Omental fat pad (tissue), 4 donors: ENCODE measurements around the gene SF3B1. TPM values are rescaled to one million over a fixed set of nuclear protein-coding genes. Genes with fewer than 3 reads are reported as not detected.
"Not testable (repeated sequence)": the region's sequence is repeated elsewhere in the genome, so short reads cannot be mapped to it uniquely, and the experiment has no call there.

Source experiments
- ATAC-seq: fragments of 150-250 bp; one replicate; pipeline ENCODE4 v1.9.1; 2016; ENCODE audit warnings: mild to moderate bottlenecking, moderate library complexity; ENCODE audit not compliant: low FRiP score
- DNase-seq: peaks from one replicate; pipeline ENCODE4 v3.0.0-alpha.2; 2019; ENCODE audit warnings: low spot score
- total RNA-seq, 4 donors: library from RNA; depleted of rRNA; stranded (reverse); fragments of >200 nt; gene quantifications; one replicate each; pipeline ENCODE4 v1.1.0, GENCODE V29; 2016
- TF ChIP-seq, protein P1 (sequence below), 3 donors: fragments of 450-650 bp; IDR thresholded peaks; one replicate each; pipeline ENCODE4 v1.5.1; 2016 to 2017; ENCODE audit warnings: antibody characterized with exemption in 3 of 3, mild to moderate bottlenecking in 3 of 3, moderate library complexity in 2 of 3

The SF3B1 gene
- total RNA-seq, 4 donors from 2014 or later: 257 to 444 (median 292) TPM

DNA sequence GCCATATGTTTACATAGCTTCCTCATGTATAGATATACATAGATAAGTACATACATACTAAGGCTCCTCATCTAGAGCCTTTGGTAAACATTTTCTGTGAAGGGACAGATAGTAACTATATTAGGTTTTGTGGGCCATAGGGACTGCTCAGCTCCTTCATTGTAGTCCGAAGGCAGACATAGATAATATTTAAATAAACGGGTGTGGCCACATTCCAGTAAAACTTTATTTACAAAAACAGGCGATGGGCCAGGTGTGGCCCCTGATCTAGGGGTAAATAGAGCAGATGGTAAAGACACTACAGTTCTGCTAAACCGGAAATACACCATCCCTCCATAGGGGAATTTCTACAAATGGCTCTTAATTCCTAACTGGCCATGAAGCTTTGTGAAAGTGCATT, 25.8 kb upstream of the SF3B1 start:
- DNase-seq (no peak), ATAC-seq (no peak)
- TF ChIP-seq, protein P1, sequence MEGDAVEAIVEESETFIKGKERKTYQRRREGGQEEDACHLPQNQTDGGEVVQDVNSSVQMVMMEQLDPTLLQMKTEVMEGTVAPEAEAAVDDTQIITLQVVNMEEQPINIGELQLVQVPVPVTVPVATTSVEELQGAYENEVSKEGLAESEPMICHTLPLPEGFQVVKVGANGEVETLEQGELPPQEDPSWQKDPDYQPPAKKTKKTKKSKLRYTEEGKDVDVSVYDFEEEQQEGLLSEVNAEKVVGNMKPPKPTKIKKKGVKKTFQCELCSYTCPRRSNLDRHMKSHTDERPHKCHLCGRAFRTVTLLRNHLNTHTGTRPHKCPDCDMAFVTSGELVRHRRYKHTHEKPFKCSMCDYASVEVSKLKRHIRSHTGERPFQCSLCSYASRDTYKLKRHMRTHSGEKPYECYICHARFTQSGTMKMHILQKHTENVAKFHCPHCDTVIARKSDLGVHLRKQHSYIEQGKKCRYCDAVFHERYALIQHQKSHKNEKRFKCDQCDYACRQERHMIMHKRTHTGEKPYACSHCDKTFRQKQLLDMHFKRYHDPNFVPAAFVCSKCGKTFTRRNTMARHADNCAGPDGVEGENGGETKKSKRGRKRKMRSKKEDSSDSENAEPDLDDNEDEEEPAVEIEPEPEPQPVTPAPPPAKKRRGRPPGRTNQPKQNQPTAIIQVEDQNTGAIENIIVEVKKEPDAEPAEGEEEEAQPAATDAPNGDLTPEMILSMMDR (IDR thresholded peaks at IDR 0.05): no peak

DNA sequence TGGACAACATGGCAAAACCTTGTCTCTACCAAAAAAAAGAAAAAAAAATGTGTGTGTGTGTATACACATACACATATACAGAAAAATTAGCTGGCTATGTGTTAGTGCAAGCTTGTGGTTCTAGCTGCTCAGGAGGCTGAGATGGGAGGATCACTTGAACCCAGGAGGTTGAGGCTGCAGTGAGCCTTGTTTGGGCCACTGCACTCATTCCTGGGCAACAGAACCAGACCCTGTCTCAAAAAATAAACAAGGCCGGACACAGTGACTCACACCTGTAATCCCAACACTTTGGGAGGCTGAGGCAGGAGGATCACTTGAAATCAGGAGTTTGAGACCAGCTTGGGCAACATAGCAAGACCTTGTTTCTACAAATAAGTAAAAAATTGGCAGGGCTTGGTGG, 20.6 kb upstream of the SF3B1 start:
- no peak for DNase-seq
- TF ChIP-seq, protein P1 (IDR thresholded peaks at IDR 0.05): no peak
- ATAC-seq: no peak

DNA sequence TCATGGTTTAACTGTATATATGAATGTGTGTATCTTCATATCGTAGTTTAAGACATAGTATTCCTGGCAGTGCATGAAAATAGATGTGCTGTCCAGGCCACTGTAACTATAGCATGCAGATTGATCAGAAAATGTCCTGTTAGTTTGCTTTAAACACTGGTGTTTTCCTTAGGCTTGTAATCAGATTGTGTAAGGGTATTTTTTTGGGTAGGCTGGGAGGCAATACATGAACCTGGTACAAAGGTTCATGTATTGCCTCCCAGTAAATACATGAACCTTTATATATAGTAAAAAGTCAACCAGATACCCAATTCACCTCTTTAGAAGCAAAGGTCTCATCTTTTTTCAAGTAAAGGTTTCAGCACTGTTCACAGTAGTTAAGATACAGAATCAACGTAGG, 20.1 kb upstream of the SF3B1 start:
- ATAC-seq: no peak
- TF ChIP-seq, protein P1 (IDR thresholded peaks at IDR 0.05): no peak
- DNase-seq: no peak

DNA sequence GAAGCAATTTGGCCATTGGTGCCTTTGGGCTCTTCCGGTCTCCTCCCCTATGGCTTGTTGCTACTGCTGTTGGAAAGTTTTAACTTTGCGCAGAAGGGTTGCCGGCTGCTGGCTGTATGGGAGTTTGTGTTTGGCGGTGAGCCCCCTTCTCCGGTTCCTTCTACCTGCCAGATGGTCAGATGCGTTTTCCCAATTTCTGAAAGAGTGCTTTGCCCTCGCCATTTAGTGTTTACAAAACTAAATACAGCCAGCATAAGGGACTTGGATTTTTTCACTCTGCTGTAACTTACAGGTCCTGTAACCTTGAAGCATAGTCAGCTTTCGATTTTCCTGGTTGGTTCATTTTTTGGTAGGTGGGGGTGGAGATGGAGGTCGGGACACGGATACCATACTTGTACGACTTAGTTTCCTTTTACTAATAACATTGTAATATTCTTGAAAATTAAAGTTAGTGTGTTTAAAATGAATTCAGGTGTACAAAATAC, 19.1 kb upstream of the SF3B1 start:
- ATAC-seq: peak; percentile 74
- TF ChIP-seq, protein P1 (IDR thresholded peaks at IDR 0.05): no peak
- DNase-seq: no peak

DNA sequence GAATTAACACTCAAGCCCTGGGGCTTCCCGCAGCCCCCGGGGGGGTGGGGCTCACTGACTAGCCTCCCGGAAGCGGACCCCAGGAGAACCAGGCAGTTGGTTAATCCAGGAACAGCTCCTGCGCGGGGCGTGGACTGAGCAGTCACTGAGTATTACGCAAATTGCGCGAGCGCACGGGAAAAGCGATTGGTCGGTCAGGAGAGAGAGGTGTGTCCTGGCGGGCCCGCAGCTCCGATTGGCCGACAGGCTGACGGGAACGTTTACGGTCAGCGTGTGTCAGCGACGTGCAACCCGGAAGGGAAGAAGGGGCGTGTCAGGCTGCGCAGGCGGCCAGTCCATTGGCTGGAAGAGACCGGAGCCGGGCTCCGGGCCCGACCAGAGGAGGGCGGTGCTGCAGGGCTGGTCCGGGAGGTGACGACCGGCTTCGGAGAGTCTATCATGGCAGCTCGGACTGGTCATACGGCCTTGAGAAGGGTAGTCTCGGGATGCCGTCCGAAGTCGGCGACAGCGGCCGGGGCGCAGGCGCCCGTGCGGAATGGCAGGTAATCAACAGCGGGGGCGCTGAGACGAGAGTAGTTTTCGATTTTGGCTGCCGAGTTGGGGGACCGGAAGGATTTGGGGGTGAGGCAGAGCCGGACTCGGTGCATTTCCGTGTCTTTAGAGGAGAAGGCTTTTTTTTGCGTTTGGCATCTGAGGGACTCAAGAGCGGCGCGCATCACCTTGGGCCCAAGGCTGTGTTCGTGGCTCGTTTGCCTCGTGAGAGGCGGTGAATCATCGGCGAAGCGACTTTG, 18.5 kb upstream of the SF3B1 start, which contains the start of gene COQ10B:
Gene COQ10B, plus strand, starts transcription at position 430 of the 791 bp plus-strand sequence. Its CDS starts 9 bp downstream, at position 439.
- TF ChIP-seq, protein P1 (IDR thresholded peaks at IDR 0.05): no peak
- ATAC-seq (peak; percentile 99), DNase-seq (peak; percentile 92)

DNA sequence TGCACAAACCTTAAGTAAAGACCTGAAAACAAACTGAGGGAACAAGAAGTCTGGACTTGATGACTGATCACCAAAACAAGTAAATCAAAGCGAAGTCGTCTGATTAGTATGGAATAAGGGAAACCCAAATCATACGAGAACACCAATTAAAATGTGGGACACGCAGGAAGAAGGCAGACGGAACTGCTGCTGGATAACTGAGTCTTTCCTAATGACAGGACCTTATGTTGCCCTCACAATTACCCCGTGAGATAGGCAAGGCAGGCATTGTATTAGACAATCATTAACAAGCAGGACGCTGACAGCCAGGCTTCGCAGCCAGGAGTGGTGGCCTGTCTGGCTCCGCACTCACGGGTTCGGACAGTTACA, 17.9 kb upstream of the SF3B1 start:
- DNase-seq: no peak
- TF ChIP-seq, protein P1 (IDR thresholded peaks at IDR 0.05): no peak
- ATAC-seq: no peak

DNA sequence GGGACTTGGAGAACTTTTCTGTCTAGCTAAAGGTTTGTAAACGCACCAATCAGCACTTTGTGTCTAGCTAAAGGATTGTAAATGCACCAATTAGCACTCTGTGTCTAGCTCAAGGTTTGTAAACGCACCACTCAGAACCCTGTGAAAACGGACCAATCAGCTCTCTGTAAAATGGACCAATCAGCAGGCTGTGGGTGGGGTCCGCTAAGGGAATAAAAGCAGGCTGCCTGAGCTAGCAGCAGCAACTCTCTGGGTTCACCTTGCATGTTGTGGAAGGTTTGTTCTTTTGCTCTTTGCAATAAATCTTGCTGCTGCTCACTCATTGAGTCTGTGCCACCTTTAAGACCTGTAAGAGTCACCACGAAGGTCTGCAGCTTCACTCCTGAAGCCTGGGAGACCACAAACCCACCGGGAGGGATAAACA, 16.1 kb upstream of the SF3B1 start:
- DNase-seq, ATAC-seq: not testable (repeated sequence)
